CD14-positive monocyte (primary cell): ENCODE data around the gene ACTL10. TPM values are rescaled to one million over a fixed set of nuclear protein-coding genes. Genes with fewer than 3 reads are reported as not detected.

Experiments
- DNase-seq, 3 donors: peaks; one replicate each; pipeline ENCODE4 v3.0.0-alpha.2; 2011 to 2022
- H2AFZ ChIP-seq: 2 replicates; pipeline ENCODE4 v1.6.0; 2012; ENCODE audit warnings: mild to moderate bottlenecking, low read depth, low read length, inconsistent platforms; ENCODE audit not compliant: insufficient read depth, poor library complexity, severe bottlenecking
- H3K27ac ChIP-seq, 2 donors: 1 replicate in 1 of 2; 2 replicates in 1 of 2; pipeline ENCODE4 v1.5.1; 2012 to 2013; ENCODE audit warnings: low read length in 2 of 2, control low read depth in 1 of 2, inconsistent platforms in 1 of 2, low read depth in 1 of 2, mild to moderate bottlenecking in 1 of 2
- H3K27me3 ChIP-seq, 2 donors: one replicate each; pipeline versions ENCODE4 v1.6.0 to v1.6.1; 2011 to 2013; ENCODE audit warnings: low read length in 2 of 2; ENCODE audit not compliant: control insufficient read depth in 2 of 2, insufficient read depth in 2 of 2
- H3K36me3 ChIP-seq, 2 donors: replicated peaks in 1 of 2; 1 replicate in 1 of 2; 2 replicates in 1 of 2; pipeline versions ENCODE4 v1.5.1 to v1.6.1; 2012 to 2013; ENCODE audit warnings: low read length in 2 of 2, control low read depth in 1 of 2, inconsistent platforms in 1 of 2, mild to moderate bottlenecking in 1 of 2; ENCODE audit not compliant: insufficient read depth in 2 of 2, control insufficient read depth in 1 of 2
- H3K4me1 ChIP-seq, 2 donors: 1 replicate in 1 of 2; 2 replicates in 1 of 2; pipeline versions ENCODE4 v1.5.1 to v1.6.1; 2012 to 2013; ENCODE audit warnings: low read length in 2 of 2, control low read depth in 1 of 2, inconsistent platforms in 1 of 2, mild to moderate bottlenecking in 1 of 2, moderate library complexity in 1 of 2; ENCODE audit not compliant: insufficient read depth in 2 of 2, control insufficient read depth in 1 of 2
- H3K4me2 ChIP-seq: replicated peaks from 2 replicates; pipeline ENCODE3; 2012; ENCODE audit warnings: low read length, moderate library complexity, mild to moderate bottlenecking; ENCODE audit not compliant: poor library complexity, severe bottlenecking; ENCODE audit errors: extremely low read depth
- H3K4me3 ChIP-seq, 3 experiments: fragments of 200-600 bp in 1 of 3; sonication (generic) in 1 of 3; replicated peaks in 1 of 3; 1 replicate in 2 of 3; 2 replicates in 1 of 3; pipeline ENCODE4 v1.5.1; 2011 to 2013; ENCODE audit warnings: low read length in 3 of 3, mild to moderate bottlenecking in 3 of 3, control low read depth in 2 of 3, low read depth in 2 of 3, inconsistent platforms in 1 of 3, moderate library complexity in 1 of 3
- H3K79me2 ChIP-seq: 2 replicates; pipeline ENCODE4 v1.6.0; 2012; ENCODE audit warnings: mild to moderate bottlenecking, control low read depth, inconsistent platforms, low read length, moderate library complexity; ENCODE audit not compliant: insufficient read depth
- H3K9ac ChIP-seq: 2 replicates; pipeline ENCODE4 v1.6.0; 2017; ENCODE audit warnings: low read length, mild to moderate bottlenecking; ENCODE audit not compliant: insufficient read depth, poor library complexity, severe bottlenecking
- H3K9me3 ChIP-seq, 2 donors: replicated peaks in 1 of 2; 1 replicate in 1 of 2; 2 replicates in 1 of 2; pipeline versions ENCODE4 v1.5.1 to v1.6.1; 2012 to 2013; ENCODE audit warnings: low read length in 2 of 2, control low read depth in 1 of 2; ENCODE audit not compliant: control insufficient read depth in 1 of 2, insufficient read depth in 1 of 2
- H4K20me1 ChIP-seq: 2 replicates; pipeline ENCODE4 v1.6.0; 2012; ENCODE audit warnings: mild to moderate bottlenecking, low read length, control low read depth, moderate library complexity; ENCODE audit not compliant: insufficient read depth
- H3K27ac Mint-ChIP-seq, 7 donors: one replicate each; pipeline ENCODE4 v1.8.0; 2020; ENCODE audit warnings: mild to moderate bottlenecking in 7 of 7, mixed read lengths in 7 of 7, moderate library complexity in 6 of 7, inconsistent platforms in 2 of 7
- H3K27me3 Mint-ChIP-seq, 3 donors: one replicate each; pipeline ENCODE4 v1.8.0; 2021 to 2022; ENCODE audit warnings: low read depth in 3 of 3, mild to moderate bottlenecking in 3 of 3, mixed read lengths in 3 of 3, moderate library complexity in 3 of 3, inconsistent platforms in 1 of 3
- H3K36me3 Mint-ChIP-seq, 2 donors: one replicate each; pipeline ENCODE4 v1.8.0; 2020; ENCODE audit warnings: mixed read lengths in 2 of 2, inconsistent platforms in 1 of 2, mild to moderate bottlenecking in 1 of 2
- H3K4me1 Mint-ChIP-seq: one replicate; pipeline ENCODE4 v1.8.0; 2020; ENCODE audit warnings: mild to moderate bottlenecking, mixed read lengths
- H3K4me3 Mint-ChIP-seq, 2 donors: one replicate each; pipeline ENCODE4 v1.8.0; 2020; ENCODE audit warnings: mild to moderate bottlenecking in 2 of 2, mixed read lengths in 2 of 2, moderate library complexity in 1 of 2
- H3K9me3 Mint-ChIP-seq, 7 donors: one replicate each; pipeline ENCODE4 v1.8.0; 2020 to 2022; ENCODE audit warnings: mixed read lengths in 7 of 7, mild to moderate bottlenecking in 6 of 7, moderate library complexity in 6 of 7, inconsistent platforms in 2 of 7
- CTCF ChIP-seq: fragments of 200-600 bp; IDR thresholded peaks from one replicate; pipeline ENCODE4 v1.8.0; 2022; ENCODE audit warnings: antibody characterized with exemption, mild to moderate bottlenecking
- WGBS: methylation state at CpG from one replicate; pipeline ENCODE4 v1.1.5; 2013; ENCODE audit warnings: missing lambda C conversion rate; ENCODE audit not compliant: insufficient coverage; 5-methylcytosine and 5-hydroxymethylcytosine counted together
- intact Hi-C, 2 donors: fragments of 100-400 bp; cut with micrococcal nuclease; formaldehyde crosslinking; loops; one replicate each; pipeline versions ENCODE4 v1.15.0 to v1.15.1; 2023
- polyA plus RNA-seq, 3 donors: library from polyadenylated mRNA; depleted of rRNA in 1 of 3; unstranded in 2 of 3; stranded (reverse) in 1 of 3; fragments of 300-500 nt in 2 of 3; fragments of >200 nt in 1 of 3; fragmentation: Illumina TruSeq in 2 of 3; gene quantifications; 1 replicate in 2 of 3; 2 replicates in 1 of 3; pipeline ENCODE4 v1.2.3, GENCODE V29; 2012 to 2021

ACTL10 gene
- polyA plus RNA-seq, 3 donors, result 0.31 to 1.2 (median 1.1) TPM

- 96% methylated on average over 10 of the region's 16 CpGs for WGBS
- peaks cover 49 to 74% of the 10 kb centered on the region in 2 donors for H3K36me3 Mint-ChIP-seq
- Histone ChIP-seq H3K9ac (no peak overlapping the region), H3K27me3 (no peaks in the 10 kb centered on the region), H3K27ac (no peak overlapping the region), H3K4me3 (no peak overlapping the region), H3K9me3 (no peaks in the 10 kb centered on the region), H3K79me2 (no peaks in the 10 kb centered on the region), H4K20me1 (no peaks in the 10 kb centered on the region), H3K36me3 (peaks cover 47 to 77% of the 10 kb centered on the region in 2 donors), H3K4me2 (no peak overlapping the region), H2AFZ (no peak overlapping the region), H3K4me1 (no peaks in the 10 kb centered on the region)
- H3K9me3 Mint-ChIP-seq, result peaks cover 0 to under 1% (median 0%) of the 10 kb centered on the region in 7 donors
- intact Hi-C loops, result no loop called here
- no peak for DNase-seq
- peaks cover 0 to 2% (median 0%) of the 10 kb centered on the region in 3 donors for H3K27me3 Mint-ChIP-seq
- H3K4me1 Mint-ChIP-seq, result no peaks in the 10 kb centered on the region
- no peak for TF ChIP-seq CTCF
- no peak overlapping the region for H3K27ac Mint-ChIP-seq
- H3K4me3 Mint-ChIP-seq, result no peak overlapping the region
These were observed 43.3 kb downstream of the ACTL10 start for GRCh38 chr20:33709905-33710541.

DNA sequence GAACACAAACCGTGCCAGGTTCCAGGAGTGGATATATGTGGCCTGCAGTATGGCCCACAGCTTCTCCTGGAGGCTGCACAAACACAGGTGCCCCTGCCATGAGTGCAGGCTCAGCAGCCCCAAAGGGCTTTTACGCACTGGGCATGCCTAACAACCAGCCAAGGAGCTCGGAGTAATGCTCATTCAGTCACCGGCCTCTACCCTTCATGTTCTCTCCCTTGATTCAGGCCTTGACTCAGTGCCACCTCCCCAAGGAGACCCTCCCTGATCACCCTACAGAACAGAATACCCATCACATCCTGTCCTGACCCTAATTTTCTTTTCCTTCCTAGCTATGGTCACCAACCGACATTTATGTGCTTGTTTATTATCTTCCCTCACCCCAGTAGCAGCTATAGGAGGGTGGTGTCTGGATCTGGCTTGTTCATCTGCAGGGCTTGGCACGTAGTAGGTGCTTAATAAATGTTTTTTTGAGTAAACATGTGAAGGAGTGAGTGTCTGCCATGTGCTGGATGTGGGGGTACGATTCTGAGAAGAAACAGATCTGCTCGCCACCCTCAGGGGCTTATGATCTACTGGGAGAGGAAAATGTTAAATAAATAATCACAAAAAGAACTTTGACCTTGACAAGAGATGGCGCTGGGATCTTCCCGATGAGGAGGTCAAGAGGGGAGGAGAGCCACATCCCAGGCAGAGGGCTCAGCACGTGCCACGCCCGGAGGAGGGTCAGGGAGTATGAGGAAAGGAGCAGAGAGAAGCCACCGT lies 44.1 kb downstream of the ACTL10 start:
- peaks cover 47 to 73% of the 10 kb centered on the region in 2 donors for H3K36me3 ChIP-seq
- intact Hi-C loops, result no loop called here

More for the DNA sequence above, 44.1 kb downstream of the ACTL10 start:
- Histone ChIP-seq H4K20me1 (no peaks in the 10 kb centered on the region), H3K4me1 (no peaks in the 10 kb centered on the region), H2AFZ (no peak overlapping the region), H3K9ac (no peak overlapping the region), H3K9me3 (no peaks in the 10 kb centered on the region), H3K4me3 (no peak overlapping the region), H3K4me2 (no peak overlapping the region), H3K27me3 (no peaks in the 10 kb centered on the region), H3K79me2 (no peaks in the 10 kb centered on the region), H3K27ac (no peak overlapping the region)
- WGBS, result 96% methylated on average over 10 of the region's 14 CpGs
- Mint-ChIP-seq H3K36me3 (peaks cover 49 to 69% of the 10 kb centered on the region in 2 donors), H3K4me3 (no peak overlapping the region), H3K9me3 (no peaks in the 10 kb centered on the region), H3K4me1 (no peaks in the 10 kb centered on the region), H3K27ac (peak overlapping the region in 2 of 7 donors; percentile 22 to 38), H3K27me3 (peaks cover 0 to 2% (median 0%) of the 10 kb centered on the region in 3 donors)
- TF ChIP-seq CTCF, result no peak
- DNase-seq, result no peak
